Testis (tissue), 3 donors: ENCODE results near the gene LEP. TPM values are rescaled to one million over a fixed set of nuclear protein-coding genes. Genes with fewer than 3 reads are reported as not detected.

Experiments used
- DNase-seq: peaks from one replicate; pipeline ENCODE4 v3.0.0-alpha.2; 2019
- H3K27ac ChIP-seq, 2 donors: fragments of 200-600 bp; sonication (generic); one replicate each; pipeline ENCODE4 v1.5.1; 2019
- H3K27me3 ChIP-seq: fragments of 200-600 bp; sonication (generic); one replicate; pipeline ENCODE4 v1.5.1; 2019
- H3K36me3 ChIP-seq: fragments of 200-600 bp; sonication (generic); one replicate; pipeline ENCODE4 v1.5.1; 2017; ENCODE audit warnings: low read depth; ENCODE audit errors: missing control alignments
- H3K4me1 ChIP-seq: fragments of 200-600 bp; sonication (generic); one replicate; pipeline ENCODE4 v1.5.1; 2019
- H3K4me3 ChIP-seq, 2 donors: fragments of 200-600 bp; sonication (generic); one replicate each; pipeline ENCODE4 v1.5.1; 2017 to 2019
- H3K9me3 ChIP-seq: fragments of 200-600 bp; sonication (generic); one replicate; pipeline ENCODE4 v1.5.1; 2017
- POLR2A ChIP-seq: fragments of 450-650 bp; IDR thresholded peaks from one replicate; pipeline ENCODE4 v1.6.1; 2017; ENCODE audit warnings: antibody characterized with exemption, mild to moderate bottlenecking, moderate library complexity
- WGBS, 2 donors: methylation state at CpG; one replicate each; pipeline ENCODE4 v1.1.5; 2018; 5-methylcytosine and 5-hydroxymethylcytosine counted together
- intact Hi-C: fragments of 100-400 bp; cut with DNase I; formaldehyde crosslinking; loops from one replicate; pipeline ENCODE4 v1.15.1; 2023; ENCODE audit warnings: low total_unique reads
- polyA plus RNA-seq: library from polyadenylated mRNA; stranded (reverse); fragments of 350-450 nt; fragmentation: Illumina TruSeq; extraction: RNeasy Lipid Tissue Mini Kit (QIAGEN cat#74804); gene quantifications from one replicate; pipeline ENCODE4 v1.2.3, GENCODE V29; 2014; ENCODE audit warnings: low read depth, low replicate concordance; ENCODE audit not compliant: insufficient read depth
- total RNA-seq, 2 donors: library from RNA; depleted of rRNA; stranded (reverse); fragments of >200 nt; gene quantifications; one replicate each; pipeline ENCODE4 v1.2.3, GENCODE V29; 2016
- TF ChIP-seq, protein P1 (sequence below), 3 experiments: fragments of 450-650 bp in 2 of 3; fragments of 200-600 bp in 1 of 3; sonication (generic) in 1 of 3; IDR thresholded peaks; one replicate each; pipeline ENCODE4 v1.5.1; 2016 to 2019; ENCODE audit warnings: antibody characterized with exemption in 3 of 3, mild to moderate bottlenecking in 2 of 3, moderate library complexity in 1 of 3

LEP gene
- total and polyA plus RNA-seq, 3 donors from 2014 or later, result 0.31 to 0.55 (median 0.46) TPM

DNA sequence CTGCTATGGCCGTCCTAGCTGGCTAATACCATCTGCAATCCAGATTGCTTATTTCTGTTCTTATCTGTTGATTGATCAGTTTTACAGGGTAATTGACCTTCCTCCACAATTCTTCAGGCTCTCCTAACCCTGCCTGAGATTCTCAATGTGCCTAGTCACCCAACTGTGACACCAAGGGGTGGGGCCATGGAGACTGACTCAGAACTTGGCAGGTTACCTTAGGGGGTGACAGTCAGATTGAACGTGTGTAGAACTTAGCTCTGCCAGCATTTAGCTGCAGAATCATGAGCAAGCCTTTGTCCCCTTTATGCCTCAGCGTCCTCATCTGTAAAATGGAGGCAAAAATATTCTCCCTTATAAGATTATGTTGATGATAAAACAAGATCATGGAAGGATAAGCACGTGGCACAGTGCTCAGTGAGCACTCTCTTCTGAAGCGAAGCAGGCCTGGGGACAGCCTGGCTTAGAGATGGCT lies 19.1 kb upstream of the LEP start:
- no peak overlapping the region for H3K27ac ChIP-seq
- no peaks in the 10 kb centered on the region for H3K9me3 ChIP-seq
- no peak for TF ChIP-seq POLR2A
- TF ChIP-seq, protein P1, sequence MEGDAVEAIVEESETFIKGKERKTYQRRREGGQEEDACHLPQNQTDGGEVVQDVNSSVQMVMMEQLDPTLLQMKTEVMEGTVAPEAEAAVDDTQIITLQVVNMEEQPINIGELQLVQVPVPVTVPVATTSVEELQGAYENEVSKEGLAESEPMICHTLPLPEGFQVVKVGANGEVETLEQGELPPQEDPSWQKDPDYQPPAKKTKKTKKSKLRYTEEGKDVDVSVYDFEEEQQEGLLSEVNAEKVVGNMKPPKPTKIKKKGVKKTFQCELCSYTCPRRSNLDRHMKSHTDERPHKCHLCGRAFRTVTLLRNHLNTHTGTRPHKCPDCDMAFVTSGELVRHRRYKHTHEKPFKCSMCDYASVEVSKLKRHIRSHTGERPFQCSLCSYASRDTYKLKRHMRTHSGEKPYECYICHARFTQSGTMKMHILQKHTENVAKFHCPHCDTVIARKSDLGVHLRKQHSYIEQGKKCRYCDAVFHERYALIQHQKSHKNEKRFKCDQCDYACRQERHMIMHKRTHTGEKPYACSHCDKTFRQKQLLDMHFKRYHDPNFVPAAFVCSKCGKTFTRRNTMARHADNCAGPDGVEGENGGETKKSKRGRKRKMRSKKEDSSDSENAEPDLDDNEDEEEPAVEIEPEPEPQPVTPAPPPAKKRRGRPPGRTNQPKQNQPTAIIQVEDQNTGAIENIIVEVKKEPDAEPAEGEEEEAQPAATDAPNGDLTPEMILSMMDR (IDR thresholded peaks at IDR 0.05), result no peak
- no peaks in the 10 kb centered on the region for H3K4me1 ChIP-seq
- H3K27me3 ChIP-seq, result no peaks in the 10 kb centered on the region
- DNase-seq, result no peak
- no peaks in the 10 kb centered on the region for H3K36me3 ChIP-seq
- intact Hi-C loops, result no loop called here
- WGBS, 2 donors, result 73 to 81% methylated on average over 4 to 5 of the region's 5 CpGs
- H3K4me3 ChIP-seq, result no peak overlapping the region

DNA sequence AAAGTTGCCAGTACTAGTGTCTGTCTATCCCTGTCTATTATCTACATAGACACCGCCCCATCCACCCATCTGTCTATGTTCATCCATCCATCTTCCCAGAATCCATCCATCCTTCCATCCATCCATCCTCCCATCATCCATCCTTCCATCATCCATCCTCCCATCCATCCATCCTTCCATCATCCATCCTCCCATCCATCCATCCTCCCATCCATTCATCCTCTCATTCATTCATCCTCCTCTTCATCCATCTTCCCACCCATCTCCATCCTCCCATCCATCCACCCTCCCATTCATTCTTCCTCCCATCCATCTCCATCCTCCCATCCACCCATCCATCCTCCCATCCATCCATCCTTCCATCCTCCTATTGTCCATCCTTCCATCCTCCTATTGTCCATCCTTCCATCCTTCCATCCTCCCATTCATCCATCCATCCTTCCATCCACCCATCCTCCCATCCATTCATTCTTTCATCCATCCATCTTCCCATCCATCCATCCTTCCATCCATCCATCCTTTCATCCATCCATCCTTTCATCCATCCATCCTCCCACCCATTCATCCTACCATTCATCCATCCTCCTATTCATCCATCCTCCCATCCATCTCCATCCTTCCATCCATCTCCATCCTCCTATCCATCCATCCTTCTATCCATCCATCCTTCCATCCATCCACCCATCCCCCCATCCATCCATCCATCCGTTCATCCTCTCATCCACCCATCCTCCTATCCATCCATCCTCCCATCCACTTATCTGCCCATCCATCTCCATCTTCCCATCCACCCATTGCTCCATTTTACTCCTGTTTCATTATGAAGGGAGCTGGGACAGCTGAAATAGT lies 14.7 kb upstream of the LEP start:
- TF ChIP-seq, protein P1 (IDR thresholded peaks at IDR 0.05), result no peak
- no peak for TF ChIP-seq POLR2A
- H3K4me1 ChIP-seq, result no peaks in the 10 kb centered on the region
- H3K9me3 ChIP-seq, result no peaks in the 10 kb centered on the region
- no peaks in the 10 kb centered on the region for H3K36me3 ChIP-seq
- no peak overlapping the region for H3K4me3 ChIP-seq
- WGBS, 2 donors, result 87 to 93% methylated on average over 2 of the region's 2 CpGs
- DNase-seq, result no peak
- no peak overlapping the region for H3K27ac ChIP-seq
- intact Hi-C loops, result no loop called here
- H3K27me3 ChIP-seq, result no peaks in the 10 kb centered on the region

DNA sequence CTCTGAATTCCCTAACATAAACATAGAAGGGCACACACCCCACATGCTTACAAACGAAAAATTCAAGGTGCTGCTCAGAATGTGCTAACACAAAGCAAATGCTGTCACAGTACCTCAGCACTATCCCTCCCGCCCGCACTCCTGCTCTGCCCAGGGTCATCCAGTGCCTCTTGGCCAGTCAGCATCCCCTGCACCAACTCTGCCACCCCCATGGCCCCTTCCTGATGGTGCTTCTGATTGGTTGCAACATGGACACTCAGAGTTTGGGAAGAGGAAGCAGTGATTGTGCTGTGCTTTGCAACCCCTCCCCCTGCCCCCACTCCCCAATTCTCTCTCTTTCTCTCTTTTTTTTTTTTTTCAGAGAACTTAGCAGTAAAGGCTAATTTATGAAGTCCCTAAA lies 13.8 kb upstream of the LEP start:
- intact Hi-C loops, result no loop called here
- no peak for DNase-seq
- Histone ChIP-seq H3K27me3 (no peaks in the 10 kb centered on the region), H3K27ac (no peak overlapping the region), H3K4me1 (no peaks in the 10 kb centered on the region), H3K36me3 (no peaks in the 10 kb centered on the region), H3K9me3 (no peaks in the 10 kb centered on the region), H3K4me3 (no peak overlapping the region)
- no peak for TF ChIP-seq POLR2A
- TF ChIP-seq, protein P1 (IDR thresholded peaks at IDR 0.05), result no peak
- 59 to 82% methylated on average over 3 of the region's 3 CpGs for whole genome bisulfite sequencing, 2 donors

DNA sequence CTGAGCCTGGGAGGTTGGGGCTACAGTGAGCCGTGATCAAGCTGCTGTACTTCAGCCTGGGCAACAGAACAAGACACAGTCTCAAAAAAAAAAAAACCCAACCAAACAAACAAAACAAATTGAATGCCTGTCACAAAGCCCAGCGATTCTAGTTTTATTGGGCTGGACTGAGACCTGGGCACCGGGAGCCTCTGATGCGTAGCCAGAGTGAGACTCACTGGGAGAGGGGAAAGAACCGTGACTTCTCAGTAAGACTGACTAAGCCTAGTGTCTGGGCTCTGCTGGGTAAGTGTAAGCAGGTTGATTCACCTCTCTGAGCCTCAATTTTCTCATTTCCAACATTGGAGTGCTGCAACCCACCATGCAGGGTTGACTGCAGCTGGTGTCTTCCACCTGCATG lies 10.1 kb upstream of the LEP start:
- H3K36me3 ChIP-seq, result no peaks in the 10 kb centered on the region
- WGBS, 2 donors, result 88 to 96% methylated on average over 5 of the region's 5 CpGs
- H3K9me3 ChIP-seq, result no peaks in the 10 kb centered on the region
- H3K4me1 ChIP-seq, result no peaks in the 10 kb centered on the region
- H3K27ac ChIP-seq, result no peak overlapping the region
- TF ChIP-seq POLR2A, result no peak
- TF ChIP-seq, protein P1 (IDR thresholded peaks at IDR 0.05), result no peak
- H3K4me3 ChIP-seq, result no peak overlapping the region
- H3K27me3 ChIP-seq, result no peaks in the 10 kb centered on the region
- intact Hi-C loops, result no loop called here
- no peak for DNase-seq

DNA sequence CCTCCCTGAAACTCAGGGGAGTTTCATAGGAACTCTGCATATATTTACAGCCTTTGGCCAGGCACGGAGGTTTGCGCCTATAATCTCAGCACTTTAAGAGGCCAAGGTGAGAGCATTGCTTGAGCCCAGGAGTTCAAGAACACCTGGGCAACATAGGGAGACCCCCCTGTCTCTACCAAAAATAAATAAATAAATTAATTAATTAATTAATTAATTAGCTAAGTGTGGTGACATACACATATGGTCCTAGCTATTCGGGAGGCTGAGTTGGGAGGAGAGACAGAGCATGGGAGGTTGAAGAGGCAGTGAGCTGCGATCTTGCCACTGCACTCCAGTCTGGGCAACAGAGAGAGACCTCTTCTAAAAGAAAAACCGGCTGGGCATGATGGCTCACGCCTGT lies 9.4 kb upstream of the LEP start:
- Histone ChIP-seq H3K36me3 (no peaks in the 10 kb centered on the region), H3K4me1 (no peaks in the 10 kb centered on the region), H3K27ac (no peak overlapping the region), H3K9me3 (no peaks in the 10 kb centered on the region), H3K4me3 (no peak overlapping the region), H3K27me3 (no peaks in the 10 kb centered on the region)
- no peak for TF ChIP-seq POLR2A
- TF ChIP-seq, protein P1 (IDR thresholded peaks at IDR 0.05), result no peak
- intact Hi-C loops, result no loop called here
- no peak for DNase-seq
- 88 to 95% methylated on average over 6 of the region's 6 CpGs for WGBS, 2 donors
